Stimulated activated naive CD8-positive, alpha-beta T cell treated with anti-CD3 and anti-CD28 coated beads, Interleukin-15, Interleukin-2, amounts not matched to agents 100 ng/mL and 50 ng/mL, for 24 hours (primary cell): ENCODE results near the gene LRIG3.

Experiments
- H3K27ac Mint-ChIP-seq: one replicate; pipeline ENCODE4 v1.8.0; 2021; ENCODE audit warnings: mild to moderate bottlenecking, mixed read lengths
- H3K27me3 Mint-ChIP-seq: one replicate; pipeline ENCODE4 v1.8.0; 2021; ENCODE audit warnings: mixed read lengths
- H3K36me3 Mint-ChIP-seq: one replicate; pipeline ENCODE4 v1.8.0; 2021; ENCODE audit warnings: low read depth, mixed read lengths
- H3K4me1 Mint-ChIP-seq: one replicate; pipeline ENCODE4 v1.8.0; 2021; ENCODE audit warnings: low read depth, mixed read lengths
- H3K4me3 Mint-ChIP-seq: one replicate; pipeline ENCODE4 v1.8.0; 2021; ENCODE audit warnings: mild to moderate bottlenecking, mixed read lengths
- H3K9me3 Mint-ChIP-seq: one replicate; pipeline ENCODE4 v1.8.0; 2021; ENCODE audit warnings: mixed read lengths

The LRIG3 gene

DNA sequence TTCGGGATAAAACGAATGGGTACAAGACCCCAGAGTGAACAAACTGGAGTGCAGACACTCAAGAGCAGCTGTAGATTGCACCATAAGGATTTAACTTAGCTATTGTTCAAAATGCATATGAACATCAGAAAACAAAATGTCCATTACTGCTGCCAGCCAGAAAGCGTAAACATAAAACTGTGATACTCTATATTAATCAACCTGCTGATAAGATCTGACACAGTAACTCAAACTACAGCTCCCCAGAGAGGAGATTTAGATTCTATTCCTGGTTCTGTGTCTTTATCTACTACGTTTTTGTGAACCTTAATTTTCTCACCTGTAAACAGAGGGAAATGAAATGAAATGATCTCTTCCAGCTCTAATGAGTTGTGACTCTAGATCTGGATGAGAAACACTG, 22.3 kb downstream of the LRIG3 start:
- no peak overlapping the region for H3K4me3 Mint-ChIP-seq
- no peaks in the 10 kb centered on the region for H3K9me3 Mint-ChIP-seq
- no peaks in the 10 kb centered on the region for H3K27me3 Mint-ChIP-seq
- H3K27ac Mint-ChIP-seq: no peak overlapping the region
- H3K4me1 Mint-ChIP-seq: no peaks in the 10 kb centered on the region
- no peaks in the 10 kb centered on the region for H3K36me3 Mint-ChIP-seq

DNA sequence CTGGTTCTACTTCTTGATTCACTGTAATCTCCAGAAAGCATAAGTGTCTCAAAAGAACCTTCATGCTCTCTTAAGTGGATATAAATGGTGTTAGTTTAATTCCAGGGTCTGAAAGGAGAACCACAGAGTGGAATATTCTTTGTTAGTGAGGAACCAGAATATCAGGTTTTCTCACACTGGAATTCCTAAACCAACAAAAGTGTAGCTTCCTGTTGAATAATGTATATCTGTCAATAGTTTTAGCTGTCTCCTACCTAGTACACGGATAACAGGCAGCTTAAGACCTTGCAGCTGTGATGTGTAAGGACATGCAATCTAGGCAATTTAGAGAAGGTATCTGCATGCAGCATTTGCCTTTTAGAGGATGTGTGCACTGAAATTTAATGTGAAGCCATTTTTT, 24.0 kb downstream of the LRIG3 start:
- Mint-ChIP-seq H3K9me3 (no peaks in the 10 kb centered on the region), H3K27ac (no peak overlapping the region), H3K36me3 (no peaks in the 10 kb centered on the region), H3K27me3 (no peaks in the 10 kb centered on the region), H3K4me3 (no peak overlapping the region), H3K4me1 (no peaks in the 10 kb centered on the region)

DNA sequence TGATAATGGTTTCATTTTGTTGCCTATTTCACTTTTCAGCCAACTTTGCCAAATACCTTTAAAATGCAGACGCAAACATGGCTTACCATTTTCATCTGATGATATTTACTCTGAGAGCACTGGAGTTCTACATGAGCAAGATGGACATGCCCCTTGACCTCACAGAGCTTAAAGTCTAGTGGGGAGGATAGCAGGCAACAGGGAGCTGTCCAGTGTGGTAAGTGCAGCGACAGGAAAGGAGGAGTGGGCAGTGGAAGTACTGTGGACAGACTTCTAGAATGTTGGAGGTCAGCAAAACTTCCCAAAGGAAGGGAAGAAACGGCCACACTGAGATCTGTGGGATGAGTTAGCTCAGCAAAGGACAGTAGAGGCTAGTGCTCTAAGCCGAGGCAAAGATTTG, 25.3 kb downstream of the LRIG3 start:
- Mint-ChIP-seq H3K4me1 (no peaks in the 10 kb centered on the region), H3K27ac (no peak overlapping the region), H3K36me3 (no peaks in the 10 kb centered on the region), H3K4me3 (no peak overlapping the region), H3K27me3 (no peaks in the 10 kb centered on the region), H3K9me3 (no peaks in the 10 kb centered on the region)

DNA sequence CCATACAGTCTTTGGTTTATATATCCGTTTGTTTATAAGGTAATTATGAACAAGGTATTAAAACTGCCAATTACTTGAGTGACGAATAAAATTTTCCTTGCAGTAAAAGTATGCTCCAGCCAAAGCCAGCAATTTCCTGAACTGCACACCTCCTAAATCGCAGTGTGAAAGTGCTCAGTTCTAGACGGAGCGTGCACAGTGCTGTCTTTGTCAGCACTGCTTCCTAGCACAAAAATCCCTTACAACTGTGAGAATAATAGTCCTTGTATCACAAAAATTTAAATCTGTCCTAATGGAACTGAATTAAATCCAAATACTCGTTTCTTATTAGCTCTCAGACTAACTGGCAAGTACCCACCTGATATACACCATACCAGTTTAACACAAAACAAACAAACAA, 26.3 kb downstream of the LRIG3 start:
- Mint-ChIP-seq H3K4me1 (no peaks in the 10 kb centered on the region), H3K9me3 (no peaks in the 10 kb centered on the region), H3K27me3 (no peaks in the 10 kb centered on the region), H3K4me3 (no peak overlapping the region), H3K27ac (no peak overlapping the region), H3K36me3 (no peaks in the 10 kb centered on the region)

DNA sequence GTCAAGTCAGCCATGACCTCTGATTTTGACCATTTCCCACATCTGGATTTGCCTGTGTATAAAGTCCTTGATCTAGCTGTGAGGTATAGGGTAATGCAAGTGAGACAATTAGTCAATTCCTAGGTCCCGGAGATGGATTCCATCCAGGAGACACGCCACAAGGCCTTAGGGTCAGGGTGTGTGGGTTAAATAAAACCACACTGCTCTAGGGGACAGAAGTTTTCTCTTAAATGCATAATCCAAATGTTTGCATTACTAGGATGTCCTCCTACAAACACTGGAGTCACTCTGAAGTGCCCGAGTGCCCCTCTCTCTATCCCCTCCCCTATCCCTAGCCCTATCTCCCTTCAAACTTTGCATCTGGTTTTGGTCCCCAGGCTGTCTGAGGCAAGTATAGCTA, 26.8 kb downstream of the LRIG3 start:
- H3K4me3 Mint-ChIP-seq: no peak overlapping the region

DNA sequence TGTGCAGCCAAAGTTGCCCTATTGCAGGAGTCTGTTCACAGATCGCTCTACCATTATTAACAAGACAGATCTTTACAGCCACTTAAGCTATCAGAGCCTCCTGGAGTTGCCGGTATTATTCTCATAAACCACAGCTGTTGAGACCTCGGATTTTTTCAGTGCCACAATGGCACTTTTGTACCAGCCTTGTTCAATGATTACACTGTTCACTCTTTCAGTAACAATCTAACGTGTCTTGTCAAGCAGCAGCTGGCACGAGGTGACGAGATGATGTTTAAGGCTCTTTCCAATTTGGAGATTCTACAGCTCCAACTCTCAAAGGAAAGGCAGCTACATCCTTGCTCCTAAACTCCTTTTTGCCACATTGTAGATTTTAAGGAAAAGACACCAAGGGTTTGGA, 30.7 kb downstream of the LRIG3 start:
- Mint-ChIP-seq H3K9me3 (no peaks in the 10 kb centered on the region), H3K4me1 (no peaks in the 10 kb centered on the region), H3K27me3 (no peaks in the 10 kb centered on the region), H3K36me3 (no peaks in the 10 kb centered on the region), H3K27ac (no peak overlapping the region), H3K4me3 (no peak overlapping the region)

More for the DNA sequence above, 26.8 kb downstream of the LRIG3 start:
- H3K9me3 Mint-ChIP-seq: no peaks in the 10 kb centered on the region
- no peaks in the 10 kb centered on the region for H3K36me3 Mint-ChIP-seq
- H3K27me3 Mint-ChIP-seq: no peaks in the 10 kb centered on the region
- no peaks in the 10 kb centered on the region for H3K4me1 Mint-ChIP-seq
- H3K27ac Mint-ChIP-seq: no peak overlapping the region

DNA sequence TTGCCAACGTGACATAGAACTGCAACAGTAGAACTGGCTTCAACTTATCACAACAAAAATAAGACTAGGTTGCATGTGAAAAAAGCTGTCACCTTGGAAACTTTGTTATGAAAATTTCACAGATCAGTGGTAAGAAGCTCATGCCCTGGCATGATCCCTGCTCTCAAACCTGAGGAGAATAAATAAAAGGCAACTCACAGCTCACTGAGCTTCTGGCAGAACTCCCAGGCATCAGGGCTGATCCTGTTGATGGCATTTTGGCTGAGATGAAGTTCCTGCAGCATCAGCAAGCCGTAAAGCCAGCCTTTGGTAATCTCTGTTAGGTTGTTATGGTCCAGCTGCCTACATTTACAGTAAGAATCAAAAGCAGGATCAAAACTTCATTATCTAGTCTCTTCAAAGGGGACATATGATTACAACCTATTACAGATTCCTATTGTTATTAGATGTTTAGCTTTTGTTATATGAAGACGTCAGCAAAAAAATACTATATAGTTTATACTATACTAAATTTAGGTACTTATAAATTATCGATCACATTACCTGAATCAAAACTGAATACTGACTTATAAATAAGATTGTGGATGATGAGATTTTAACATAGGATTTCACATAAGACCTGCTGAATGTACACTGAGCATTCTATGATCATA, 32.0 kb downstream of the LRIG3 start:
- Mint-ChIP-seq H3K27me3 (no peaks in the 10 kb centered on the region), H3K27ac (no peak overlapping the region), H3K36me3 (no peaks in the 10 kb centered on the region), H3K4me1 (no peaks in the 10 kb centered on the region), H3K9me3 (no peaks in the 10 kb centered on the region), H3K4me3 (no peak overlapping the region)

DNA sequence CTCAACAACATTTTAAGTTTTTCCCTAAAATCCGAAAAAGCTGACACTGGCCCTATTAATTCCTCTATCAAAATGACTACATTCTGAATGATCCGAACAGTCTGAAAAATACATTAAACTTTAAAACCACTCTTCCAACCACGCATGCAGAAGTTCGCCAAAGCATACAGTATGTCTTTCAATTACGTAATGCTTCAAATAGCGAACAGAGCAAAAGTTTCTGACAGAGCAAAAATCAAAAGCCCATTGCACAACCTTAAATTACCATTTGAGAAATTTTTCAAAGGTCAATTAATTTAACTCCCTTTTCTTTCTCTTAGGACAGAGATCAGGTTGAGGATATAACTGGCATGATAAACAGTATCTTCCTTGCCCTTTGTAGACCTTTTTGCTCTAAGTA, 33.2 kb downstream of the LRIG3 start:
- Mint-ChIP-seq H3K4me1 (no peaks in the 10 kb centered on the region), H3K27ac (no peak overlapping the region), H3K36me3 (no peaks in the 10 kb centered on the region), H3K9me3 (no peaks in the 10 kb centered on the region), H3K27me3 (no peaks in the 10 kb centered on the region), H3K4me3 (no peak overlapping the region)

DNA sequence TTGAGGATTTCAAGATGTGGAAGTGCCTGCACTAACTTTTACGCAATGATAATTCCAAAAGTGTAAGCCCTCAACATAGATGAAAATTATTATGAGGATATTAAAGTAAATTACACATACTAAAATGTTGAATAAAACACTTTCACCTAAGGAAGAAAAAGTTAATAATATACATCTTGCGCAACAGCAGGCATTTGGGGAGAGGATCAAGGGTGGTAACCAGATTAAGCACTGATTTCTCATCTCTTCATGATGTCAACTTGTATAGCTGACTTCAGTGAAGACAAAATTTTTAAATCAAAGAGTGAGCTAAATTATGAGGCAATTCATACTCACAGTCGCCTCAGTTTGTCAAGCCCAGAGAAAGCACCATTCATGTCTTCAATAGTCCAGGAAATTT, 33.8 kb downstream of the LRIG3 start:
- Mint-ChIP-seq H3K27me3 (no peaks in the 10 kb centered on the region), H3K4me1 (no peaks in the 10 kb centered on the region), H3K36me3 (no peaks in the 10 kb centered on the region), H3K9me3 (no peaks in the 10 kb centered on the region), H3K4me3 (no peak overlapping the region), H3K27ac (no peak overlapping the region)

DNA sequence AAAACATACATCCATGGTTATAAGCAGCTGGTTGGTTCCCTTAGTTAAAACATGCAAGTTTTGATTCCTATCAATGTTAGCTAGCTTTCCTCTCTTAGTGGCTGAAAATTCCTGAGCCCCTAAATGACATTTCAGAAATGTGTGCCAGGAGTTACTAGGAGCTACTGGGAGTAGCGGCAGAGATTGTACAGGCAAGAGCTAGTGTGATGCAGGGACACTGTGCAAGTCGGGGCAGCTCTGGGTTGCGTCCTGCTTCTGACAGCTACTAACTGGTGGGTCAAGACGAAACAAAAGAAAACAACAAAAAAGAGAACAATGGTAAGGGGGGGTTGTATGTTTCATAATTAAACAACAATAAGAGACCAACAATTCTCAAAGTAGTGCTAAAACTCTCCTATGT, 35.4 kb downstream of the LRIG3 start:
- Mint-ChIP-seq H3K27me3 (no peaks in the 10 kb centered on the region), H3K4me3 (no peak overlapping the region), H3K9me3 (no peaks in the 10 kb centered on the region), H3K27ac (no peak overlapping the region), H3K4me1 (no peaks in the 10 kb centered on the region), H3K36me3 (no peaks in the 10 kb centered on the region)

DNA sequence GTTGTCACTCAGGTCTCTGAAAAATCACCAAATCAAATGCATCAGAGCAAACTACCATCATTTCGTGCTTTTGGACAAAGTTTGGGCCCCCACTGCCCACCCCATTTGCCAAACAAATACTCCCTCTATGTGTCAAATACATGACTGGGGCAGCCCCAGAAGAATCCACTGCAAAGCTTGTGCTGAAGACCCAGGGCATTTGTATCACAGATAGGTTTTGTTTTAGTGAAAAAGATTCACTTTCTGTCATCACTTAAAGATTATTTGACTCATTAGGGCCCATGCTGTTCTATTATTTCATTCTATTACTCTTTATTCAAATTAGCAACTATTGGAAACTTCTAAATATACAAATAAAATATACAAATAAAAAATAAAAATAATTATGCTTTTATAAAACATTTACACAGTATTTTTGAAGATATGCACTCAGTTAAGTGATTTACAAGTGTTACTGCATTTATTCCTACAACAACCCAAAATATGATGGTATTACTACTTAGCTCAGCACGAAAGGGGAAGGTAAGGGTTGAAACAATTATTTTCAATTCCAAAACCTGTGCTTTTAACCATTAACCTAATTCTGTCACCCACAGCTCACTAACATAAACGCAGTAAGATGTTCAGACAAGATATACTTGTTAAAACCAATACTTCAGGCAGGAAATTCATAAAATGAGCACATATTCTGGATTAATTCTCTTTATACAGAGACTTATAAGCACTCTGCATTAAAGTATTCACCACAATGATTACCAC, 36.5 kb downstream of the LRIG3 start:
- Mint-ChIP-seq H3K36me3 (no peaks in the 10 kb centered on the region), H3K9me3 (no peaks in the 10 kb centered on the region), H3K27me3 (no peaks in the 10 kb centered on the region), H3K4me1 (no peaks in the 10 kb centered on the region), H3K27ac (no peak overlapping the region), H3K4me3 (no peak overlapping the region)

DNA sequence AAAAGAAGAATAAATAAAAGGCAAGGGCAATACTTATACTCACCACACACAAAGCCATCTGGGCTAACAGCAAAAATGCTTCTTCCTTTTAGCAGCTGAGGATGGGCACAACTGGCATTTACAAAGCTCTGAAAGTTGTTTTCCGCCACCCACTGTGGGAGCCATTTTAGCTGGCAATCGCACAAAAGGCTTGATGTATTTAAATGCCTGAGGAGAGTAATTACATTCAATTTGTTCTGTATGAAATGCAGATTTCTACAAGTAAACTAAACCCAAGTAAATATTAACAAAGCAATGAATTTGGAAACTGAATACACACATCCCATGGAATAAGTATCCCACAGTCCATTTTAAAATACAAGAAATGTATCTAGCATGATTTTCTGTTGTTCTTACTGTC, 37.5 kb downstream of the LRIG3 start:
- Mint-ChIP-seq H3K27ac (no peak overlapping the region), H3K4me3 (no peak overlapping the region), H3K36me3 (no peaks in the 10 kb centered on the region), H3K4me1 (no peaks in the 10 kb centered on the region), H3K27me3 (no peaks in the 10 kb centered on the region), H3K9me3 (no peaks in the 10 kb centered on the region)

DNA sequence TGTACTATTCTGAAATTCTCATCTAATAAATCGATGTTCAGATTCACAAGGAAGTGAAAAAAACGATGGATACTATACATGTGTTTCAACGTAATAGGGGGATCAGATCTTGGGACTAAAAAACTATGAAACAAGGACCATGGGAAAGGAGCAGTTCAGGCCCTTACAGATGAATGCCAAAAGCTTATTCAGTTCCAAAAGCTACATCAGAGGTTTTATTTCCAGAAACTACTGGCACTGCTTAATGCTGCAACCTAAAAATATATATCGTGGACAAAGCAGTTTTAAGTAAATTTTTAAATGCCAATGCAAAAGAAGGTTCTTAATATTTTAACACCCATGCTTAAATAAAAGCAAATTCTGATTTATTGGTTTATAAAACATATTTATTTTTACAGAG, 38.5 kb downstream of the LRIG3 start:
- no peaks in the 10 kb centered on the region for H3K27me3 Mint-ChIP-seq
- H3K4me3 Mint-ChIP-seq: no peak overlapping the region
- H3K36me3 Mint-ChIP-seq: no peaks in the 10 kb centered on the region
- H3K9me3 Mint-ChIP-seq: no peaks in the 10 kb centered on the region
- H3K27ac Mint-ChIP-seq: no peak overlapping the region
- no peaks in the 10 kb centered on the region for H3K4me1 Mint-ChIP-seq

DNA sequence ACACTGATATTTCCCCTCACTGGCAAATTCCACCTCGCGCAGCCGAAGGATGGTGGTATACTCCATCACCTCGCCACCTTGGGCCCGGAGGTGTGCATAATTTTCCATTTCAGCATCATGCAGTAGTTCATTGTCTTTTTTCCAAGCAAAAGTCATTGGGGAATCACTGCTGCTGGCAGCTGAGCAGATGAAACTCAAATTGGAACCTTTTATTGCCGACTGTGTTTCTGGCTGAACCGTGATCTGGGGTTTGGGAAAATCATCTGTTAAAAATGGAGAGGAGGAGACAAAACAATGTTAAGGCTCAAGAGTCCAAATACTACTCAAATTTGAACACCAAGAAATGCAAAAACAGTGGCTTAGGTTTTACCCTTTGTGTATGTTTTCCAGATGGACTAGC, 39.7 kb downstream of the LRIG3 start:
- Mint-ChIP-seq H3K4me3 (no peak overlapping the region), H3K9me3 (no peaks in the 10 kb centered on the region), H3K36me3 (no peaks in the 10 kb centered on the region), H3K27me3 (no peaks in the 10 kb centered on the region), H3K4me1 (no peaks in the 10 kb centered on the region), H3K27ac (no peak overlapping the region)

DNA sequence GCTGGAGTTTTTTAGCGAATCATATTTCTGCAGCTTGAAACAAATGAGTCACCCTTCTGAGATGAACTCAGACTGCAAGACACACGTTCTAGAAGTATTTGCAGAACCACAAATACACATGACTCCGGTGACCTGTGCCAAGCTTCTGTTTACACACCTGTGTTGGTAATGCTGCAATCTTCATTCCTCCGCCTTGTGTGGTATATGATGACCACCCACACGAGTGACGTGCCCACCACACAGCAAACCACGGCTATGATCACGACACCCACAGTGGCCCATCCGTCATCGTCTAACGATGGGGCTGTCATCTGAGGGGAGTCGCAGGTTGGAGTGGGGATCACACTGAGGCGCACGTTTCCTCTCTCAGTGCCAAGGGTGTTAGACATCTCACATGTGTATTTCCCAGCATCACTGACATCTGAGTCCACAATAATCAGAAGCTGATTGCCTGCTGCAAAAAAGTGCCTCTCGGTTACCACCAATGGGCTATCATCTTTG, 43.0 kb downstream of the LRIG3 start:
- H3K4me3 Mint-ChIP-seq: no peak overlapping the region
- H3K36me3 Mint-ChIP-seq: no peaks in the 10 kb centered on the region
- H3K4me1 Mint-ChIP-seq: no peaks in the 10 kb centered on the region
- H3K27me3 Mint-ChIP-seq: no peaks in the 10 kb centered on the region
- no peaks in the 10 kb centered on the region for H3K9me3 Mint-ChIP-seq
- H3K27ac Mint-ChIP-seq: no peak overlapping the region

DNA sequence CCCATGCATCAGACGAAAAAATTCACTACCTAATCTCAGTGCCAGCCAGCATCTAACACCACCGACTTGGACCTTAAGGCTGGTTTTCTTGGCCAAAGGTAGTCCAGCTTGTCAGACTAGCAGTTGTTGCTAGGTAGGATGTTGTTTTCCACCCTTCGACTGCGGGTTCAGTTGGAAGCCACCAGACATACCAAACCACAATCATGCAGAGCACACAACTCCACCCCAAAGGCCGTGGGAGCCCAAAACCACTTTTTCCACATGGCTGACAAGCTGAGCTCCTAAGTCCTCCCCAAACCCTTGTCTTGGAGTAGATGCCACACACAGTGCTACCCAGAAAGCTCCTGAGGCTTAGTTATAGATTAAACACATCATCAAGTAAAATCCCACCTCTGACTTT, 46.8 kb downstream of the LRIG3 start:
- Mint-ChIP-seq H3K4me1 (no peaks in the 10 kb centered on the region), H3K36me3 (no peaks in the 10 kb centered on the region), H3K9me3 (no peaks in the 10 kb centered on the region), H3K4me3 (no peak overlapping the region), H3K27ac (no peak overlapping the region), H3K27me3 (no peaks in the 10 kb centered on the region)
